Measurements from ENCODE around the gene TMEM87A. TPM values are rescaled to one million over a fixed set of nuclear protein-coding genes. Genes with fewer than 3 reads are reported as not detected.
A peak's percentile ranks its signal among the peaks of the same experiment; 100 is the strongest.

TMEM87A gene
- total RNA-seq, 2 donors from 2014 or later: 40.6 to 42.5 TPM

DNA sequence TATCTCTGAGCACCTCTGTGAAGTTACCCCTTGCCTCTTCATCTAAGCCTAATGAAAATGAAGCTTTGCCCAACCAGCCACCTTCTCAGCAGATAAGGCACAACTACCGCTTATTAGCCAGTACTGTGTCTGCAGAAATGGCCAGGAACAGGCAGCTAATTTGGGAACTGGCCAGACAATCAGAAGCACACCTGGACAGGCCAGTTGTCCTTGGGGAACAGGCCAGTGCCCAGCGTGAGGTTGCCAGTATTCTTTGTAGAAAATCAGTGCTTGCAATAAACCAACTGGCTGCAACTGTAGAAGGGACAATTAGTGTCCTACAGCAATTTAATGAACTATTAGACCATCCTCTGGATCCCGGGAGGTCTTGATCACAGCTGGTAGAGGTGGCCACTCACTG lies 10.4 kb upstream of the TMEM87A start:
- H3K27ac Mint-ChIP-seq: no peak overlapping the region
- no peaks in the 10 kb centered on the region for H3K4me1 Mint-ChIP-seq (ENCODE audit: low read depth)
- H3K27me3 Mint-ChIP-seq (ENCODE audit: low read depth): no peaks in the 10 kb centered on the region
- H3K36me3 Mint-ChIP-seq (ENCODE audit: insufficient read depth in 2 of 2): peaks cover 0 to 3% of the 10 kb centered on the region in 2 donors
- no peak for DNase-seq
- H3K9me3 Mint-ChIP-seq: no peaks in the 10 kb centered on the region
- no peak for ATAC-seq (replicated peaks in 1 of 2)
- no peak overlapping the region for H3K4me3 Mint-ChIP-seq

DNA sequence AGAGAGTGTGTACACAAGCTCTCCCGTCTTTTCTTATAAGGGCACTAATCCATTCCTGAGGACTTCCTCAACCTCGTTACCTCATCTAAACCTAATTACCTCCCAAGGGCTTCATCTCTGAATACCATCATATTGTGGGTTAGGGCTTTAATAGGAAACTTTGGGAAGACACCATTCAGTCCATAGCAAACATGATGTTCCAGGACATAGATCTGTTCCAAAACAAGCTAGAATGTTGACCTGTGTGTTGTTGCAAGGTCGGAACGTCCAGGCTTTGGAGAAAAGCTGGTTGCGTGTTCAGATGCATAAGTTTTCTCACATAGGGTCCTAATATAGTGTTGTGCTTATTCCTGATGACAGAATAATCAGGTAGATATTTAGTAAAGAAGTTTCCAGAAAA lies 9.7 kb upstream of the TMEM87A start:
- Mint-ChIP-seq H3K27ac (no peak overlapping the region), H3K4me1 (ENCODE audit: low read depth) (no peaks in the 10 kb centered on the region), H3K36me3 (ENCODE audit: insufficient read depth in 2 of 2) (peaks cover 0 to 4% of the 10 kb centered on the region in 2 donors), H3K27me3 (ENCODE audit: low read depth) (no peaks in the 10 kb centered on the region), H3K9me3 (no peaks in the 10 kb centered on the region), H3K4me3 (no peak overlapping the region)
- DNase-seq (no peak), ATAC-seq (replicated peaks in 1 of 2) (no peak)

DNA sequence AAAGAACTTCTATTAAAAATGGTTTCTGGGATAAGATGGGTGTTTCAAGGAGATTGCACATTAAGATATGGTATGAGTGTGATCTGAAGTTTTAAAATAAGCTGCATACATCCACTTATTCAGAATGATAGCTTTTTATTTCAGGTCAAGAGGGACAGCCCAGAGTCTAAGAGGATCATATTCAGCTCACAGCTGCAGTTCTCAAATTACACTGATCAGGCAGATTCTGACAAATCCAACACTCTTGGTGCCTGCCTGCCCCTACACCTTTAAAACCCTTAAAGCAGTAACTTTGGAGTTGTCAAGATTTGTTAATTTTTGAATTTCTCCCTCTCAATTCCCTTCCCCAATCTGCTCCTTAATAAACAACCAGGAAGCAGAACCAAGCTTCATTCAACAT lies 9.1 kb upstream of the TMEM87A start:
- Mint-ChIP-seq H3K4me1 (ENCODE audit: low read depth) (no peaks in the 10 kb centered on the region), H3K9me3 (no peaks in the 10 kb centered on the region), H3K27me3 (ENCODE audit: low read depth) (no peaks in the 10 kb centered on the region), H3K4me3 (no peak overlapping the region), H3K27ac (no peak overlapping the region), H3K36me3 (ENCODE audit: insufficient read depth in 2 of 2) (peaks cover 0 to 4% of the 10 kb centered on the region in 2 donors)
- DNase-seq: no peak
- no peak for ATAC-seq (replicated peaks in 1 of 2)

DNA sequence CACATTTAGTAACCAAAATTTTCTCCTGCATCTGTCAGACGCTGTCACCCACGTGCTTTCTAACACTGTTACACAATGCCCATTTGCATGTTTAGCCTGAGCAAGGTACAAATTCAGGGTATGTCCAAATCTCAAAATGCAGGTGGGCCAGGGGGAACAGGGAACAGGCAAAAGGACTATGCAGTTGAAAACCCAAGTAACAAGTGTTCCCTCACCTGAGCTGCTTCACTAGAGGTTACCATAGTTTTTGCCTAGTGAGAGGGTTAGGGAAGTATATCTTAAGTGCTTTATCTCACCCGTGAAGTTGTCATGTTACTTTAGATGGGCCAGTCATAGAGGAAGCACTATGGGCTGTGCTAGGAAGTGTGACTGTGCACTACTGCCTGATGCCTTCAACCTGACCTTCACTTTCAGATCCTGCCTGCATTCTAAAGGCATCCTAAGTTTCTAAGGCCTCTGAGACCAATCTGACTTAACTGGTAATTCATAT lies 6.0 kb upstream of the TMEM87A start:
- Mint-ChIP-seq H3K36me3 (ENCODE audit: insufficient read depth in 2 of 2) (peaks cover 0 to 4% of the 10 kb centered on the region in 2 donors), H3K27ac (no peak overlapping the region), H3K27me3 (ENCODE audit: low read depth) (no peaks in the 10 kb centered on the region), H3K4me3 (no peak overlapping the region), H3K9me3 (no peaks in the 10 kb centered on the region), H3K4me1 (ENCODE audit: low read depth) (peaks cover 24% of the 10 kb centered on the region)
- ATAC-seq (replicated peaks in 1 of 2): peak; percentile 36 to 62
- DNase-seq: no peak

DNA sequence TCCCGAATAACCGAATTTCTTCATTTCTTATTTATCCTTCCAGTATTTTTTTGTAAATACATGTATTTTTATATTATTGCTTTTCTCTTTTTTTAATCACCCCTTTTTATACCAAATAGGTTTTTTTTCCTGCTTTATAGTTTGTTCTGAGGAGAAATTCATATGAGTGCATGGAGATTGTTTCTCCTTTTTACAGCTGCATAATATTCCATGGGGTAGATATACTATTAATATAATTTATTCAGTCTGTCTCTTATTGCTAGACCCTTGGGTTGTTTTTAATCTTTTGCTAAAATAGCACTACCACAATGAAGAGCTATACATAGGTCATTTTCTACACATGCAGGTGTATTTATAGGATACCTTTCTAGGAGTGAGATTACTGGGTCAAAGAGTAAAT lies 3.5 kb upstream of the TMEM87A start:
- Mint-ChIP-seq H3K4me1 (ENCODE audit: low read depth) (peaks cover 37% of the 10 kb centered on the region), H3K36me3 (ENCODE audit: insufficient read depth in 2 of 2) (peaks cover 0 to 7% of the 10 kb centered on the region in 2 donors), H3K27ac (peak overlapping the region; percentile 64), H3K9me3 (no peaks in the 10 kb centered on the region), H3K27me3 (ENCODE audit: low read depth) (no peaks in the 10 kb centered on the region), H3K4me3 (peak overlapping the region in 1 of 2 donors; percentile 29)
- no peak for DNase-seq
- no peak for ATAC-seq (replicated peaks in 1 of 2)

DNA sequence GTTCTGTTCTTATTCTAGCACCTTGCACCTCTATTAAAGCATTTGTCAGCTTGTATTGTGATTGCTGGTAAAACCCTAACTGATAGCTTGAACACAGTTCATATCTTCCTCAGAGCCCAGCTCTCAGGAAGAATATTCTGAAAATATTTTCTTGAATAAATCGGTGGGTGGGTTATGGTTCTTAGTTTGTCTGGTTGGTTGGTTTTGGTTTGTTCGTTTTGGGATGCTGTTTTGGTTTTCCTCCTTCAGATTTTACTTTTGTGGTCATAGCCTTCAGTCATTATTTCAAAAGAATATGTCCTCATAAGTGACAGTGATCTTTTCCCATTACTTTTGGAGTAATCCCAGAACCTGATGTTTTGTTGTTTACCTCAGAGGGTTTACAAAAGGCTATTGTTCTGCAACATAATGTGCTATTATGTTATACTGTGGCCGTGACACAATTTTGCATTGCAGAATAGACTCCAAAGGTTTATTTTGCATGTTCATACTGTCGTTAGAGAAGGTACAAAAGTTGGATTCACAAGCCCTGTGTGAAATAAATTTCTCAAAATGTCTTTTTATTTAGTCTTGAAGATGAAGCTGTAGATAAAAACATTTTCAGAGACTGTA lies 2.7 kb upstream of the TMEM87A start:
- Mint-ChIP-seq H3K36me3 (ENCODE audit: insufficient read depth in 2 of 2) (peaks cover 0 to 7% of the 10 kb centered on the region in 2 donors), H3K9me3 (no peaks in the 10 kb centered on the region), H3K27ac (peak overlapping the region; percentile 49), H3K4me1 (ENCODE audit: low read depth) (peaks cover 45% of the 10 kb centered on the region), H3K4me3 (peak overlapping the region; percentile 92 to 96), H3K27me3 (ENCODE audit: low read depth) (no peaks in the 10 kb centered on the region)
- DNase-seq (no peak), ATAC-seq (replicated peaks in 1 of 2) (no peak)

DNA sequence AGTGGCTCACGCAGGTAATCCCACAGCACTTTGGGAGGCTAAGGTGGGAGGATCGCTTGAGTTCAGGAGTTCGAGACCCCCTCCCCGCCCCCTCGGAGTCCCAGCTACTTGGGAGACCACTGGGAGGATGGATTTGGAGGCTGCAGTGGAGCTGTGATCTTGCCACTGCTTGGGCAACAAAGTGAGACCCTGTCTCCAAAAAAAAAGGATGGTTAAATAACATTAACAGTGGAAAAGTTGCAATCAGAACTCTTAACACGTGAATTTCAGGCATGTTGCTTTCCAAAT lies 1.4 kb upstream of the TMEM87A start:
- DNase-seq: no peak
- Mint-ChIP-seq H3K4me1 (ENCODE audit: low read depth) (peaks cover 57% of the 10 kb centered on the region), H3K27me3 (ENCODE audit: low read depth) (no peaks in the 10 kb centered on the region), H3K36me3 (ENCODE audit: insufficient read depth in 2 of 2) (peaks cover 0 to 7% of the 10 kb centered on the region in 2 donors), H3K27ac (peak overlapping the region; percentile 97), H3K4me3 (peak overlapping the region; percentile 92 to 96), H3K9me3 (no peaks in the 10 kb centered on the region)
- no peak for ATAC-seq (replicated peaks in 1 of 2)

DNA sequence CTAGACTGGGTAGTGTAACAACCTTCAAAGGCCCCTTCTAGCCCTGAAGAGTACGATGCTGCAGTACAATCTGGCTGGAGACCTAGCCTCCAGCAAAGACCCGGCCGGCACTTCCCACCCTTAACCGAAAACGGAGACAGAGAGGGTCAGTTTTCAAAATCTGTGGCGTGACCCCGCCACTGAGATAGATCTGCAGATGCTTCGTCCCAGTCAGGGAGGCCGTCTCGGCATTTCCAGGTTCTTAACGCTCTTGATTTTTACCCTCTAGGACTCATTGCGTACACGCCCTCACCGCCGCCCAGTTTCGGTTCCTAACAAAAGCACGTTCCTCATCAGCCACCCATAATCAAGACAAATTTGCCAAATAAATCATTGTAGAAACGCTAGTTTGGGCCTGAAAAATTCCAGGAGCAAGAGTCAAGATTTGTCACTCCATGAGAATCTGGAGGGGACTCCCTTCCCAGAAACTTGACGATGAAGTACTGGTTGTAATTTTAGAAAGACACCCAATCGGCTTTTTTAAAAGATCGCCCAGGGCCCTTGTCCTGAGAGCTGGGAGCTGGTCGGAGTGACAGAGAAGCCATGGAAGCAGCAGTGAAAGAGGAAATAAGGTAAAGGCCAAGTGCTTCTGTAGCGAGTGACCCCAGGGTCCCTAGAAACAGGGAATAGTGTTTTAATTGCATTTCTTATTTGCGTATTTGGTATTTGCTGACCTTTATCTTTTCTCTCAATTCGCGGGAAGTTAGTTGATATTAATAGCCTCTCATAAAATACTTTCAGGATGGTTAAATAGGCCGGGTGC lies 868 bp upstream of the TMEM87A start:
- DNase-seq: peak; percentile 69 to 70
- no peaks in the 10 kb centered on the region for H3K9me3 Mint-ChIP-seq
- no peaks in the 10 kb centered on the region for H3K27me3 Mint-ChIP-seq (ENCODE audit: low read depth)
- H3K4me1 Mint-ChIP-seq (ENCODE audit: low read depth): peaks cover 62% of the 10 kb centered on the region
- peak overlapping the region; percentile 92 to 96 for H3K4me3 Mint-ChIP-seq
- H3K27ac Mint-ChIP-seq: peak overlapping the region; percentile 97
- ATAC-seq (replicated peaks in 1 of 2): peak; percentile 33 to 34
- H3K36me3 Mint-ChIP-seq (ENCODE audit: insufficient read depth in 2 of 2): peaks cover 0 to 10% of the 10 kb centered on the region in 2 donors

DNA sequence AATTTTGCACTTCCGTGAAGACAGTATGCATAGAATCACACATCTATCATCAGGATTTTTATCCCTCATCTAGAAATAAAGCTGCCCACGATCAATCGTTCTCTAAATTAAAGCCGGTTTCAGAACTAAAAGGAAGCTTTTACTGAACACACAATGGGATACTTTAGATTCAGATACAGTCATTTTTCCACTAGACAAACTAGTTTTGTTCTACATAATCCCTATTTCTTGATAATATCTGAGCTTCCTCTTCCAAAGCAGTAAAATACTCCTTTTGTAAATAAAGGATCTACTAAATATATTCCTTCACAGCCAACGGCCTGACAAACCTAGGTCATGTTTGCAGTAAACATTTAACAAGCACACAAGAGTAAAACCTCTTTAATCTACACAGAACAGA lies 2.2 kb downstream of the TMEM87A start:
- Mint-ChIP-seq H3K4me1 (ENCODE audit: low read depth) (peaks cover 55% of the 10 kb centered on the region), H3K27me3 (ENCODE audit: low read depth) (no peaks in the 10 kb centered on the region), H3K4me3 (peak overlapping the region; percentile 52 to 71), H3K27ac (peak overlapping the region; percentile 70), H3K36me3 (ENCODE audit: insufficient read depth in 2 of 2) (peaks cover under 1 to 18% of the 10 kb centered on the region in 2 donors), H3K9me3 (no peaks in the 10 kb centered on the region)
- no peak for ATAC-seq (replicated peaks in 1 of 2)
- no peak for DNase-seq

DNA sequence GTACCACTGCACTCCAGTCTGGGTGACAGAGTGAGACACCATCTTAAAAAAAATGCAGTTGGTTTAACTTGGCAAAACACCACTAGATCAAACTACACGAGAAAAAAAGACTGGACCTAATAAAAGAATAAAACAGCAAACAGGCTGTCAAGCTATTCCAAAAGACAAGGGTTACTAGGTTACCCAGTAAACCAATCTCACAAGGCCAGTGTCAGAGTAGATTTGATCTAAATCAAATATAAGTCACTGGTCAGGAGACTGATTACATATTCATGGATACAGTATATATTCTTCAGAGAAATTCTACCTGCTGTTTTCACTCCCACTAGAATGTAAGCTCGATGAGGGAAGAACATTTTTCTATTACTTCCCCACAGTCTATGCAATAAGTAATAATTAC lies 2.7 kb downstream of the TMEM87A start:
- Mint-ChIP-seq H3K27ac (peak overlapping the region; percentile 70), H3K36me3 (ENCODE audit: insufficient read depth in 2 of 2) (peaks cover 4 to 22% of the 10 kb centered on the region in 2 donors), H3K27me3 (ENCODE audit: low read depth) (no peaks in the 10 kb centered on the region), H3K4me1 (ENCODE audit: low read depth) (peaks cover 52% of the 10 kb centered on the region), H3K4me3 (peak overlapping the region in 1 of 2 donors; percentile 71), H3K9me3 (no peaks in the 10 kb centered on the region)
- DNase-seq (no peak), ATAC-seq (replicated peaks in 1 of 2) (no peak)

DNA sequence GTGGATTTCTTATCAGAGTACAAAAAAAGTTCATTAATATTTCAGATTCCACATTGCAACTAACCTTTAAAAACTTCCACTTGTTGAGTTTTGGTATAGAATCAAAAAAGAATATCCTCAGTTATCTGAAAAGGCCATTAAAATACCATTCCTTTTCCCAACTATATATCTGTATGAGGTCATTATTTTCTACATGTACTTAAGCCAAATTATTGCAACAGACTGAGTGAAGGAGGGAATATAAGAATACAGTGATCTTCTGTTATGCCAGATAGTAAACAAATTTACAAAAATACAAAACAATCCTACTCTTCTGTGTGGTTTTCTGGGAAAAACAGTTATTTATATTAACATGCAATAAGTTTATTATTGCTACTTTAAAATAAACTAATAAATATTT lies 5.9 kb downstream of the TMEM87A start:
- peaks cover 41% of the 10 kb centered on the region for H3K4me1 Mint-ChIP-seq (ENCODE audit: low read depth)
- no peak overlapping the region for H3K27ac Mint-ChIP-seq
- no peak overlapping the region for H3K4me3 Mint-ChIP-seq
- ATAC-seq (replicated peaks in 1 of 2) (no peak), DNase-seq (no peak)
- no peaks in the 10 kb centered on the region for H3K27me3 Mint-ChIP-seq (ENCODE audit: low read depth)
- peaks cover 7 to 45% of the 10 kb centered on the region in 2 donors for H3K36me3 Mint-ChIP-seq (ENCODE audit: insufficient read depth in 2 of 2)
- H3K9me3 Mint-ChIP-seq: no peaks in the 10 kb centered on the region

DNA sequence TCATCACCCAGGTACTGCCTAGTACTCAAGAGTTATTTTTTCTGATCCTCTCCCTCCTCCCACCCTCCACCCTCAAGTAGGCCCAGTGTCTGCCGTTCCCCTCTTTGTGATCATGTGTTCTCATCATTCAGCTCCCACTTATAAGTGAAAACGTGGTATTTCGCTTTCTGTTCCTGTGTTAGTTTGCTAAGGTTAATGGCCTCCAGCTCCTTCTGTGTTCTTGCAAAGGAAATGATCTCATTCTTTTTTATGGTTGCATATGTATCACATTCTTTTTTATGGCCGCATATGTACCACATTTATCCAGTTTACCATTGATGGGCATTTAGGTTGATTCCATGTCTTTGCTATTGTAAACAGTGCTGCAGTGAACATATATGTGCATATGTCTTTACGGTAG lies 8.4 kb downstream of the TMEM87A start:
- Mint-ChIP-seq H3K27me3 (ENCODE audit: low read depth) (no peaks in the 10 kb centered on the region), H3K4me3 (no peak overlapping the region), H3K9me3 (no peaks in the 10 kb centered on the region), H3K36me3 (ENCODE audit: insufficient read depth in 2 of 2) (peaks cover 7 to 58% of the 10 kb centered on the region in 2 donors), H3K27ac (peak overlapping the region; percentile 41), H3K4me1 (ENCODE audit: low read depth) (peaks cover 17% of the 10 kb centered on the region)
- peak; percentile 28 to 31 for ATAC-seq (replicated peaks in 1 of 2)
- DNase-seq: no peak

DNA sequence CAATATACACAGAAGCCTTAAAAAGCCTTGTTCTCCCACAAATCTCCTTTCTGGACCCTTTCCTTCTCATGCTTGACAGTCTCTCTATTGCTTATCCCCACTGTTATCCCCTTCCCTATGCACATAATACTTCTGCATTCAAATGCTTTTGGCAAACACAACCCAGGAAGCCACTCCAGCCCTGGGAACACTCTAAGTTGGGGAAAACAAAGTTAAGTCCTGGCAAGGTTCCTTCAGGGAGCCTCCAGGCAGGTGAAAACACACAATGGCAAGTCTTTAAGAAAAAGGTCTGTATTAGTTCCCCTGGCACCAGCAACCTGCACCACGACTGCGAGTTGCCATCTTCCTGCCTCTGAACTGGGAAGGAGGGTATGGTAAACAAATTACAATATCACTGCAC lies 19.9 kb downstream of the TMEM87A start:
- peaks cover 7 to 14% of the 10 kb centered on the region in 2 donors for H3K9me3 Mint-ChIP-seq
- no peaks in the 10 kb centered on the region for H3K4me1 Mint-ChIP-seq (ENCODE audit: low read depth)
- H3K27ac Mint-ChIP-seq: no peak overlapping the region
- H3K36me3 Mint-ChIP-seq (ENCODE audit: insufficient read depth in 2 of 2): peaks cover 16 to 38% of the 10 kb centered on the region in 2 donors
- ATAC-seq (replicated peaks in 1 of 2): no peak
- H3K4me3 Mint-ChIP-seq: no peak overlapping the region
- DNase-seq: no peak
- H3K27me3 Mint-ChIP-seq (ENCODE audit: low read depth): no peaks in the 10 kb centered on the region
